ENCODE measurements around the gene PIP5K1A. TPM values are rescaled to one million over a fixed set of nuclear protein-coding genes. Genes with fewer than 3 reads are reported as not detected.

The PIP5K1A gene
- total and polyA plus RNA-seq, 9 of the 15 experiments (the other 6 are each of a cell fraction or from before 2014, with no cell fraction given): 1.9 to 42.4 (median 18.8) TPM

DNA sequence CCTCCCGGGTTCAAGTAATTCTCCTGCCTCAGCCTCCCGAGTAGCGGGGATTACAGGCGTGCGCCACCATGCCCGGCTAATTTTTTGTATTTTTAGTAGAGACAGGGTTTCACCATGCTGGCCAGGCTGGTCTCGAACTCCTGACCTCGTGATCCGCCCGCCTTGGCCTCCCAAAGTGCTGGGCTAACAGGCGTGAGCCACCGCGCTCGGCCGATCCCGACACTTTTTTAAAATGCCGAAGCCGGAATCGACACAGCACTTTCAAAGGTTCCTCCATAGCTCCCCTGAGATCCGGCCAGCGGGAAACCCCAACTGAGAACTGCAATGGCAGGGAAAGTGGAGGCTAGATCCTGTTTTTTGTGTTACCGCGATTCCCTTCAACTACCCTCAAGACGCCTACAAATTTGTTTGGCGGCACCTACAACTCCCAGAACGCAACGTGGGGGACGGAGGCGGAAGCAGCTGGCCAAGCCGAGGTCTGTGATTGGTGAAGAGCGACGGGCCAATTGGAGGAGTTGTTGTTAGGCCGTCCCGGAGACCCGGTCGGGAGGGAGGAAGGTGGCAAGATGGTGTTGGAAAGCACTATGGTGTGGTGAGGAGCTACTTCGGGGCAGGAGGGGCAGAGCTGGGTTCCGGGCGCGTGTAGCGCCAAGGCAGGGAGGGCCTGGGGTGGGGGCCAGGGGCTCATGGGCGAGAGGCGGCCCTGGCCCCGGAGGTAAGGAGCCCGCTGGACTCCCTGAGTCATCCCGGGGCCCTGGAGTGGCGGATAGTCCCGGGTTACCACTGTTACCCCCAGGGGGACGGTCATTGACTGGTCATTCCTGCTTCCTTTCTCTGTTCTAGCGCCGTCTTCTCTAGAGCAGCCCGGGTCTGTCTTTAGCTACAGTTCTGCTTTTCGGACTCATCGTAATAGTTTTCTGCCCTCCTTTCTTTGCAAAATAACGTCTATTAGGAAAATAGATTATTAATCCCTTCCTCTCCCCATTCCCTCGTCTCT is 56.2 kb downstream of the PIP5K1A start, which contains the start of gene PSMD4 (continued):
- TF ChIP-seq POLR2AphosphoS5 (IDR thresholded peaks at IDR 0.05; ENCODE audit: control insufficient read depth, insufficient read depth, low read depth, low read length) (peak; percentile 98), BACH1 (tag; IDR thresholded peaks at IDR 0.05) (no peak; the same call in 1 of the 2 replicates), PHB2 (IDR thresholded peaks at IDR 0.05; ENCODE audit: low read depth) (no peak), L3MBTL2 (IDR thresholded peaks at IDR 0.05) (peak; percentile 72; the same call in 1 of the 2 replicates), TOE1 (IDR thresholded peaks at IDR 0.05; ENCODE audit: borderline replicate concordance) (peak; percentile 21; the same call in 1 of the 2 replicates), TOE1 (CRISPR knock-in tag; IDR thresholded peaks at IDR 0.05; ENCODE audit: borderline replicate concordance, low read depth) (no peak), HLTF (IDR thresholded peaks at IDR 0.05) (peak; percentile 29; the same call in 1 of the 2 replicates), NFIC (IDR thresholded peaks at IDR 0.05) (peak; percentile 46), ZSCAN29 (IDR thresholded peaks at IDR 0.05) (no peak), RFX5 (IDR thresholded peaks at IDR 0.05; ENCODE audit: low read depth, low read length) (no peak), GATAD2A (IDR thresholded peaks at IDR 0.05) (peak; percentile 28; the same call in 1 of the 2 replicates), NR4A1 (CRISPR knock-in tag; IDR thresholded peaks at IDR 0.05) (no peak), NR4A1 (tag; IDR thresholded peaks at IDR 0.05) (no peak), PHB (CRISPR knock-in tag; IDR thresholded peaks at IDR 0.05) (no peak), CBX8 (IDR thresholded peaks at IDR 0.05; ENCODE audit: borderline replicate concordance, extremely low read depth, low read depth, low read length, poor library complexity, severe bottlenecking) (no peak), ZNF282 (CRISPR knock-in tag; IDR thresholded peaks at IDR 0.05) (no peak), NCOA4 (IDR thresholded peaks at IDR 0.05; ENCODE audit: partially characterized antibody) (no peak), ERF (CRISPR knock-in tag; IDR thresholded peaks at IDR 0.05) (no peak), PHF8 (IDR thresholded peaks at IDR 0.05; ENCODE audit: borderline replicate concordance, low read length) (peak; percentile 89; the same call in 1 of the 2 replicates), HMG20A (CRISPR knock-in tag; conservative IDR thresholded peaks at IDR 0.05) (no peak), ZNF408 (CRISPR knock-in tag; IDR thresholded peaks at IDR 0.05; ENCODE audit: low read depth) (no peak), XRCC3 (IDR thresholded peaks at IDR 0.05) (no peak), ESRRB (CRISPR knock-in tag; IDR thresholded peaks at IDR 0.05; ENCODE audit: borderline replicate concordance) (no peak), SMARCC2 (IDR thresholded peaks at IDR 0.05; ENCODE audit: low read depth) (peak; percentile 25; the same call in 1 of the 2 replicates), EP400 (IDR thresholded peaks at IDR 0.05) (peak; percentile 93), ZNF584 (CRISPR knock-in tag; IDR thresholded peaks at IDR 0.05; ENCODE audit: low read depth) (no peak), MTF1 (CRISPR knock-in tag; IDR thresholded peaks at IDR 0.05; ENCODE audit: borderline replicate concordance) (no peak)
- TF ChIP-seq, protein P1, sequence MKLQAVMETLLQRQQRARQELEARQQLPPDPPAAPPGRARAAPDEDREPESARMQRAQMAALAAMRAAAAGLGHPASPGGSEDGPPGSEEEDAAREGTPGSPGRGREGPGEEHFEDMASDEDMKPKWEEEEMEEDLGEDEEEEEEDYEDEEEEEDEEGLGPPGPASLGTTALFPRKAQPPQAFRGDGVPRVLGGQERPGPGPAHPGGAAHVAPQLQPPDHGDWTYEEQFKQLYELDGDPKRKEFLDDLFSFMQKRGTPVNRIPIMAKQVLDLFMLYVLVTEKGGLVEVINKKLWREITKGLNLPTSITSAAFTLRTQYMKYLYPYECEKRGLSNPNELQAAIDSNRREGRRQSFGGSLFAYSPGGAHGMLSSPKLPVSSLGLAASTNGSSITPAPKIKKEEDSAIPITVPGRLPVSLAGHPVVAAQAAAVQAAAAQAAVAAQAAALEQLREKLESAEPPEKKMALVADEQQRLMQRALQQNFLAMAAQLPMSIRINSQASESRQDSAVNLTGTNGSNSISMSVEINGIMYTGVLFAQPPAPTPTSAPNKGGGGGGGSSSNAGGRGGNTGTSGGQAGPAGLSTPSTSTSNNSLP (IDR thresholded peaks at IDR 0.05; ENCODE audit: borderline replicate concordance, low read depth, low read length): no peak
- TF ChIP-seq, protein P2, sequence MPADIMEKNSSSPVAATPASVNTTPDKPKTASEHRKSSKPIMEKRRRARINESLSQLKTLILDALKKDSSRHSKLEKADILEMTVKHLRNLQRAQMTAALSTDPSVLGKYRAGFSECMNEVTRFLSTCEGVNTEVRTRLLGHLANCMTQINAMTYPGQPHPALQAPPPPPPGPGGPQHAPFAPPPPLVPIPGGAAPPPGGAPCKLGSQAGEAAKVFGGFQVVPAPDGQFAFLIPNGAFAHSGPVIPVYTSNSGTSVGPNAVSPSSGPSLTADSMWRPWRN (IDR thresholded peaks at IDR 0.05; ENCODE audit: low read depth): no peak

Data from K562 (cell line).